GM10847 (cell line): ENCODE results near the gene LRP1.

Experiments
- POLR2A ChIP-seq: IDR thresholded peaks from 2 replicates; pipeline ENCODE4 v1.6.1; 2011; ENCODE audit not compliant: insufficient read length; ENCODE audit errors: extremely low read depth

The LRP1 gene

DNA sequence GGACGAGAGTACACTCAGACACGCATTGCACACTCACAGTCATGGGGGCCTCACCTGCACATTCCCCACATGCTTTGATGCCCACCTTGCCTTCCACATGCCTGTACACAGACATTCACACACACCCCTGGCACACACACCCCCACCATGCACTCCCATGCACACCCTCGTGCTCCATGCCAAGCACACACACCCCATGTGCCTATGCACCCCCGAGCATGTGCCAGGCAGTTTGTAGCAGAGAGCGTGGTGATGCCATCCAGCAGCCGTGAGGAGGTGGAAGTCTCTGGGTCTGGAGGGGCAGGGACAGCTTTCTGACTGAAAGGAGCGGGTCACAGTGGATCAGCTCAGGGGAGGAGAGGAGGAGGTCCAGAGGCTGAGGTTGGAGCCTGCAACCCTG, 77.6 kb downstream of the LRP1 start:
- TF ChIP-seq POLR2A = no peak

DNA sequence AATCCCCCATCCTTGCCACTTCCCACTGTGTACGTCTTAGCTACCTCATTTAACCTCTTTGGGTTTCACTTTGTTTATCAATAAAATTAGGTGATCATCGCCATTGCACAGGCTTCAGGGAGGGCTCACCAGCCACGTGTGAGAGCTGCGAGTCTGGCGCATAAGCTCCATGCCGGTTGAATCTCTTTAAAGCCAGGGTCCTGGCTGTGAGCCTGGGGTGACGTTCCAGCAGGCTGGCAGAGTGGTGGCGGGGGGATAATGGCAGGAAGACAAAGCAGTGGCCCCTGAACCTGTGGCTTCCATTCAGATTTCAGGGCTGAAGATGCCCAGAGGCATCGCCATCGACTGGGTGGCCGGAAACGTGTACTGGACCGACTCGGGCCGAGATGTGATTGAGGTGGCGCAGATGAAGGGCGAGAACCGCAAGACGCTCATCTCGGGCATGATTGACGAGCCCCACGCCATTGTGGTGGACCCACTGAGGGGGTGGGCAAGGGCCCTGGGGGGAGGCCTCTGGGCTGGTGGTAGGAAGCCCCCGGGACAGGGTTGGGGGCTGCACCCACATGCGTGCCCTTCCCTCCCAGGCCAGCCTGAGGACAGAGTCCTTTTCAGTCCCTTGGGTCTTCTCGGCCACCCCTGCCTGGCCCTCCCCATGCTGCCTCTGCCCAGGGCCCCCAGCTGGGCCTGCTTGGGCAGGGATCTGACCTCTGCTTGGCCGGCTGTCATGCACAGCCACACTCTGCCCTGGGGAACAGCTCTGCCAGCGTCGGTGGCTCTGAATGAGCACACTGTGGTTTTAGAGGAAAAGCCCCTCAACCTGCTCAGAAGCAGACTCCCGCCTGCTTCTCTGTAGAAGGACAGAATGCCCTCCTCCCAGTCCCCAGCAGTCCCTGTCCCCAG, 79.7 kb downstream of the LRP1 start:
- TF ChIP-seq POLR2A = no peak

DNA sequence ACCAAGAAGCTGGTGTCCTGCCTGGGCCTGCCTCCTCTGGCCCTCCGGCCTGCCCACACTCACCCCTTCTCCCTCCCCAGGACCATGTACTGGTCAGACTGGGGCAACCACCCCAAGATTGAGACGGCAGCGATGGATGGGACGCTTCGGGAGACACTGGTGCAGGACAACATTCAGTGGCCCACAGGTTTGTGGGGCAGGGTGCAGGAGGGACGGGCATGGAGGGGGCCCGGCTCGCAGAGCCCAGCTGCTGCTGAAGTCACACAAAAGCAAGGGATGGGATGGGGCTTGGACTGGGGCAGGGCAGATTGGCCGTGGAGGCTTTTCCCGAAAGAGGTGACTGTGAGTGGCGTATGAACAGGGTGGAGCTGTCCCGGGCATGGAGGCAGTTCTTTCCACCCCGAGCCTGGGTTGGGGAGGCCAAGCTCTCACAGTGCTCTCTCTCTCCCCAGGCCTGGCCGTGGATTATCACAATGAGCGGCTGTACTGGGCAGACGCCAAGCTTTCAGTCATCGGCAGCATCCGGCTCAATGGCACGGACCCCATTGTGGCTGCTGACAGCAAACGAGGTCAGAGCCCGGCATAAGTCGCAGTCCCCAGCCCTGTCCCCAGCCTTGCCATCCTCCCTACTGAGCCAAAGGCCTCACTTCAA, 80.5 kb downstream of the LRP1 start:
- no peak for TF ChIP-seq POLR2A

DNA sequence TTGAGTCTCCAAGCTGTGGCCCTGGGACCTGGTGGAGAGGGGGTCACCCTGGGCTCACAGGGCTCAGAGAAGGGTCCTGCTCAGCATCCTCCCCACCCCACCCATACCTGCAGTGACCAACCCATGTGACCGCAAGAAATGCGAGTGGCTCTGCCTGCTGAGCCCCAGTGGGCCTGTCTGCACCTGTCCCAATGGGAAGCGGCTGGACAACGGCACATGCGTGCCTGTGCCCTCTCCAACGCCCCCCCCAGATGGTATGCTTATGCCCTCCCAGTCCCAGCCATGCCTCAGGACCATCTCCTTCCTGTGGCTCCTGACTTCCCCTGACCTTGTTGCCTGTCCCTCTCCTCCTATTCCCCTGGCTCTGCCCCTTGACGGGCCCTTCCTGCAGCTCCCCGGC, 81.6 kb downstream of the LRP1 start:
- TF ChIP-seq POLR2A = no peak

DNA sequence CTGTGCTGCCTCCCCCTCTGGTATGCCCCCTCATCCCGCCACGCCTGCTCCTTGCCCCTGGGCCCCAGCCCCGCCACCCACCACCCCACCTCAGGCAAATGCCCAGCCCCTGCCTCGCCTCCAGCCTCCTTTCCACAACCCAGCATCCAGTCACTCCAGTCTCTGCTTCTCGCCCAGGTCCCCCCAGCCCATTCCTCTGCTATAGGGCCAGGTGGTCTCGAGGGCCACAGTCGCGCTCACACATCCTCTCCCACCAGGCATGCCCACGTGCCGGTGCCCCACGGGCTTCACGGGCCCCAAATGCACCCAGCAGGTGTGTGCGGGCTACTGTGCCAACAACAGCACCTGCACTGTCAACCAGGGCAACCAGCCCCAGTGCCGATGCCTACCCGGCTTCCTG, 82.2 kb downstream of the LRP1 start:
- no peak for TF ChIP-seq POLR2A

DNA sequence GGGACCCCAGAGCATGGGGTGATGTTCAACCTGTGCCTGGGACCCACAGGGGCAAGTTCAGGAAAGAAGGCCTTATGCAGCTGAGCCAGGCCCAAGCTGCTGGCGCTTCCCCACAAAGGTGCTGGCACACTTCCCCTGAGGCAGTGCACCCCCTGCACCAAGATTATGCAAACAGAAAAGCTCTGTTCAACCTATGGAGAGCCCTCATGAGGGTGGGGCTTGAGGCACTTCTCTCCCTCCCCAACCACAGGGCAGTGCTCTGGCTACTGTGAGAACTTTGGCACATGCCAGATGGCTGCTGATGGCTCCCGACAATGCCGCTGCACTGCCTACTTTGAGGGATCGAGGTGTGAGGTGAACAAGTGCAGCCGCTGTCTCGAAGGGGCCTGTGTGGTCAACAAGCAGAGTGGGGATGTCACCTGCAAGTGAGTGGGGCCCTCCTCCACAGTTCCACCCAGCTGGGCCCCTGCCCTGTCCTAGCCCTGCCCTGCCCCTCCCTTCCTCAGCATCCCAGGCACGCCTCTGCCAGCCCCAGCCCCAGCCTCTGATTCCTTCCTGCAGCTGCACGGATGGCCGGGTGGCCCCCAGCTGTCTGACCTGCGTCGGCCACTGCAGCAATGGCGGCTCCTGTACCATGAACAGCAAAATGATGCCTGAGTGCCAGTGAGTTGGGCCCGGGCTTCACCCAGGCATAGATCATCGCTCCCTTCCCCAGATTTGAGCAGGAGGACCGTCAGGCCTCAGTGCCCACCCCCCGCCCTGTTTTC, 82.8 kb downstream of the LRP1 start:
- TF ChIP-seq POLR2A = no peak

DNA sequence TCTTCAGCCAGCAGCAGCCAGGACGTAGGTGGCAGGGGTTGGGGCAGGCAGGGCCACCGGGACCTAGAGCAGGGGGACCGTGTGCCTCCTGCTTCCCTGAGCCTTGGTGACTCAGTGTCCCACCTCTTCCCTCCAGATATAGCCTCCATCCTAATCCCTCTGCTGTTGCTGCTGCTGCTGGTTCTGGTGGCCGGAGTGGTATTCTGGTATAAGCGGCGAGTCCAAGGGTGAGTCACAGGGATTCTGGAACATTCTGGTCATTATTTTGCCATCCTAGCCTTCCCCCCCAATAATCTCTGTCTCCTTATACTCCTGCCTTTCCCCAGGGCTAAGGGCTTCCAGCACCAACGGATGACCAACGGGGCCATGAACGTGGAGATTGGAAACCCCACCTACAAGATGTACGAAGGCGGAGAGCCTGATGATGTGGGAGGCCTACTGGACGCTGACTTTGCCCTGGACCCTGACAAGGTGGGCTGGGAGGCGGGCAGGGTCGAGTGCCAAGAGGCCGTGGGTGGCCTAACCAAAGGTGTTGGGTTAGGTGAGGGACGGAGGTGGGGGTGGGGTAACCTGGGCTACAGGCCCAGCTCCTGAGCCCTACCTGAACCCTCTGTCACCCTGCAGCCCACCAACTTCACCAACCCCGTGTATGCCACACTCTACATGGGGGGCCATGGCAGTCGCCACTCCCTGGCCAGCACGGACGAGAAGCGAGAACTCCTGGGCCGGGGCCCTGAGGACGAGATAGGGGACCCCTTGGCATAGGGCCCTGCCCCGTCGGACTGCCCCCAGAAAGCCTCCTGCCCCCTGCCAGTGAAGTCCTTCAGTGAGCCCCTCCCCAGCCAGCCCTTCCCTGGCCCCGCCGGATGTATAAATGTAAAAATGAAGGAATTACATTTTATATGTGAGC, 83.8 kb downstream of the LRP1 start:
- no peak for TF ChIP-seq POLR2A

DNA sequence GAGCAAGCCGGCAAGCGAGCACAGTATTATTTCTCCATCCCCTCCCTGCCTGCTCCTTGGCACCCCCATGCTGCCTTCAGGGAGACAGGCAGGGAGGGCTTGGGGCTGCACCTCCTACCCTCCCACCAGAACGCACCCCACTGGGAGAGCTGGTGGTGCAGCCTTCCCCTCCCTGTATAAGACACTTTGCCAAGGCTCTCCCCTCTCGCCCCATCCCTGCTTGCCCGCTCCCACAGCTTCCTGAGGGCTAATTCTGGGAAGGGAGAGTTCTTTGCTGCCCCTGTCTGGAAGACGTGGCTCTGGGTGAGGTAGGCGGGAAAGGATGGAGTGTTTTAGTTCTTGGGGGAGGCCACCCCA, 84.4 kb downstream of the LRP1 start:
- no peak for TF ChIP-seq POLR2A

DNA sequence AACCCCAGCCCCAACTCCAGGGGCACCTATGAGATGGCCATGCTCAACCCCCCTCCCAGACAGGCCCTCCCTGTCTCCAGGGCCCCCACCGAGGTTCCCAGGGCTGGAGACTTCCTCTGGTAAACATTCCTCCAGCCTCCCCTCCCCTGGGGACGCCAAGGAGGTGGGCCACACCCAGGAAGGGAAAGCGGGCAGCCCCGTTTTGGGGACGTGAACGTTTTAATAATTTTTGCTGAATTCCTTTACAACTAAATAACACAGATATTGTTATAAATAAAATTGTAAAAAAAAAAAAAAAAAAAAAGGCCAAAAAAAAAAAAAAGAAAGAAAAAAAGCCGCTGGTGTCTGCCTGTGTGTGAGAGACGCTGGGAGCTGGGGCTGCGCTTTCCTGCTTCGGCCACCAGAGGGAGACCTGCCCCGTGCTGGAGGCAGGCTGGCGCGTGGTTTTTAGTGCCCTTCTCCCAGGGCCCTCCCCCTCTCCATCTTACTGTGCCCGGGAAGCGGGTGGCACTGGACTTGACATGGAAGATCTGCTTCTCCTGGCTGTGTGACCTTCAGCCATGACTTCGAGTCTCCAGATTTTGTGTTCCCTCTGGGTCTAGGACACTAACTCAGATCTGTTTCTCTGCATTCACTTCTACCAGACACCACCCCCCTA, 84.9 kb downstream of the LRP1 start:
- no peak for TF ChIP-seq POLR2A

DNA sequence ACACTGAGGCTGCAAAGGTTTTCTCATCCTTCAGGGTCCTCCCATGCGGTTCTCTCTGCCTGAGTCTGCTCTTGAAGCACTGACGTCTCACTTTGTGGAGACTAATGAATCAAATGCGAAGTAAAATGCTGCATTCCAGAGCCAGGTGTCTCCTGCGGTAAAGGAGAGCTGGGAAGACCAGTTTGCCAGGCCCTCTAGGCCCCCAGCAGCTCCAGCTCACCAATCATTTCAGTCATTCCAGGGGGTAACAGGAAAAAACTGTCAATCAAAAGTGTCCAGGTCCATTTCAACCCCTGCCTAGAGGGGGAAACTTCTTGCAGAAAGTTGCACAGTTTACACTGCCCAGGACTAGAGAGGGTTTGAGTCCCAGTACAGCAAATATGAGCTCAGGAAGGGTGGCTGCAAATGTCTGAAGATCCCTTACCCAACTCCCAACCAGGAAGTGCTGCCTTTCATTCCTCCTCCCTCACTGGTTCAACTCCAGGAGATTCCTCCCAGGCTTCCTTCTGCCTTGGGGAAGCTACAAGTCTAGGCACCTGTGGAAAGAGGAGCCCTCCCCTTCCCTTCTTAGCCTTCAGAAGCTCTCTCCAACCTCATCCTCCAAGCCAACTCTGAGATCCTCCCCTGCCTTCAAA, 85.6 kb downstream of the LRP1 start:
- no peak for TF ChIP-seq POLR2A

DNA sequence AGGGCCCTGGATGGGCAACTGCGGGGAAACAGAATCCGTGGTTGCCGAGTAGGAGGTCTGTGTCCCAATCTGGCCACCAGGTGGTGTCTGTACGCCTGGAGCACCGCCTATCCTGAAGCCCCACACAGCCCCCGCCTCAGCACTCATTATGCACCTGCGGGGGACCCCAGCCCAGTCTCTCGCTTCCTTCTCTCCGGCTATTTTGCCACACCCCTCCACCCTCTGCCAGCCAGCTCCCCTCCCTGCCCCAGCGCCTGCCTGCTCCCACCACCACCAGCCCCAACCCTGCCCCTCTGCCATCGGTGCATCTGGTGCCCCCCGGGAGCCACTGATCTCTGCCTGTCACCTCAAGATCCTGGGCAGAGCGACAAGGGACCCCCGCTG, 86.1 kb downstream of the LRP1 start:
- TF ChIP-seq POLR2A = no peak

DNA sequence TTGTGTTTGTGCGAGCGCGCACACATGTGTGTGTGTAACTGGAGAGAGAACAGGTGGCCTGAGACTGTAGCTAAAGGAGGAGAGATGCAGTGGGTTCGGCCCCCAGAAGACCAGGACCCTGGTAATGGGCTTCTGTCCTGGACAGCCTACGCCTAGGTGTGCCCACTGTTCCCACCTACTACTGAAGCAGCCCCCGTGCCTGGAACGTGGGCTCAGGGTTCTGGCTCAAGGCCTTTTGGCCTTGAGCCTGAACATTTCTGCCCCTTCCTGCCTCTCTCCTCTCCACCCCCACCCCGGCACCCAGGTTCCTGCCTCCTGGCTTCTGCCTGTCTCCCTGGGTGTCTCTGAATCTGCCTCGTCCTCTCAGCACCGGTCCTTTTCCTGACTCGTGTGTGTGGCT, 86.8 kb downstream of the LRP1 start:
- TF ChIP-seq POLR2A = no peak

DNA sequence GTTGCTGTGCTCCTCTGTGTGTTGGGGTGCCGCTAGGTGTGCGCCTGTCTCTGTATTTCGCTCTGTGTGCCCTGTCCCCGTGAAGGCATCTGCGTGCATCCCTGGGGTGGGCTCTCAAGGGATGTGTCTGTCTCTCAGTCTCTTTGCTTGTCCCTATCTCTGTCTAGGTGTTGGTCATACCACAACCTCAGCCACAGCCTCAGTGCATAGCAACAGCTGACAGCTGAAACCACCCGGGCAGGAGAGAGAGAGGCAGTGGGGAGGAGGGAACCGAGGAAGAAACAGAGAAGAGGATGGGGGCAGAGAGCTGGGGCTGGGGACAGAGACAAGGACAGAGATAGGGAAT, 87.4 kb downstream of the LRP1 start:
- TF ChIP-seq POLR2A = no peak
